Immature natural killer cell (primary cell): ENCODE results near the gene GNG8. TPM values are rescaled to one million over a fixed set of nuclear protein-coding genes. Genes with fewer than 3 reads are reported as not detected.

Experiments
- polyA plus RNA-seq, 3 donors: library from polyadenylated mRNA; unstranded; fragments of 300-500 nt; fragmentation: Illumina TruSeq; gene quantifications; one replicate each; pipeline ENCODE4 v1.2.3, GENCODE V29; 2021

GNG8 gene
- polyA plus RNA-seq, 3 donors from 2014 or later = not detected

Other genes starting within 250 kb of the GNG8 start
- gene CCDC8, start 222.6 kb downstream of the GNG8 start, polyA plus RNA-seq = not detected
- gene PNMA8C, start 207.3 kb downstream of the GNG8 start, polyA plus RNA-seq = under 1 TPM in 1 of 3 donors, not detected in 2; 0.04 TPM
- gene PNMA8A, start 164.6 kb downstream of the GNG8 start, polyA plus RNA-seq = not detected
- gene PNMA8B, start 140.3 kb downstream of the GNG8 start, polyA plus RNA-seq = not detected
- 100 to 1,000 TPM; 151 to 185 (median 178) TPM for gene CALM3, start 34.9 kb downstream of the GNG8 start, polyA plus RNA-seq
- gene PTGIR, start 11.1 kb downstream of the GNG8 start, polyA plus RNA-seq = under 1 TPM in 2 of 3 donors, not detected in 1; 0.14 to 0.52 TPM
- gene DACT3, start 25.0 kb upstream of the GNG8 start, polyA plus RNA-seq = not detected
- gene PRKD2, start 80.9 kb upstream of the GNG8 start, polyA plus RNA-seq = 100 to 1,000 TPM in 1 of 3 donors, 10 to 100 TPM in 2; 36.3 to 116 (median 36.3) TPM
- 1 to 10 TPM in 2 of 3 donors, not detected in 1; 2.2 to 5.4 TPM for gene FKRP, start 109.9 kb upstream of the GNG8 start, polyA plus RNA-seq
- gene STRN4, start 110.2 kb upstream of the GNG8 start, polyA plus RNA-seq = 10 to 100 TPM in 2 of 3 donors, 1 to 10 TPM in 1; 8.8 to 26.8 (median 10.8) TPM
- 10 to 100 TPM; 17.4 to 37.7 (median 32.6) TPM for gene SLC1A5, start 152.4 kb upstream of the GNG8 start, polyA plus RNA-seq
- 100 to 1,000 TPM in 1 of 3 donors, 10 to 100 TPM in 2; 86.8 to 116 (median 90.3) TPM for gene AP2S1, start 214.6 kb upstream of the GNG8 start, polyA plus RNA-seq
- 1 to 10 TPM; 1.5 to 6.9 (median 2.7) TPM for gene ARHGAP35, start 224.8 kb upstream of the GNG8 start, polyA plus RNA-seq